ENCODE measurements around the gene MINAR1. TPM values are rescaled to one million over a fixed set of nuclear protein-coding genes. Genes with fewer than 3 reads are reported as not detected.

The MINAR1 gene
- total RNA-seq, 4 donors from 2014 or later: 0.03 to 0.38 (median 0.17) TPM

GRCh38 chr15:79463781-79464270 is 31.7 kb downstream of the MINAR1 start:
- Histone ChIP-seq H3K4me1 (no peaks in the 10 kb centered on the region), H3K4me3 (no peak overlapping the region), H3K27me3 (peaks cover 0 to 11% (median 0%) of the 10 kb centered on the region in 4 donors), H3K27ac (no peak overlapping the region), H3K9me3 (no peaks in the 10 kb centered on the region), H3K36me3 (no peaks in the 10 kb centered on the region)
- intact Hi-C loops (cut with DNase I): no loop called here
- WGBS, 2 donors: 85 to 93% methylated on average over 1 to 4 of the region's 4 CpGs
- no peak for TF ChIP-seq POLR2A (IDR thresholded peaks at IDR 0.05)
- TF ChIP-seq, protein P1, sequence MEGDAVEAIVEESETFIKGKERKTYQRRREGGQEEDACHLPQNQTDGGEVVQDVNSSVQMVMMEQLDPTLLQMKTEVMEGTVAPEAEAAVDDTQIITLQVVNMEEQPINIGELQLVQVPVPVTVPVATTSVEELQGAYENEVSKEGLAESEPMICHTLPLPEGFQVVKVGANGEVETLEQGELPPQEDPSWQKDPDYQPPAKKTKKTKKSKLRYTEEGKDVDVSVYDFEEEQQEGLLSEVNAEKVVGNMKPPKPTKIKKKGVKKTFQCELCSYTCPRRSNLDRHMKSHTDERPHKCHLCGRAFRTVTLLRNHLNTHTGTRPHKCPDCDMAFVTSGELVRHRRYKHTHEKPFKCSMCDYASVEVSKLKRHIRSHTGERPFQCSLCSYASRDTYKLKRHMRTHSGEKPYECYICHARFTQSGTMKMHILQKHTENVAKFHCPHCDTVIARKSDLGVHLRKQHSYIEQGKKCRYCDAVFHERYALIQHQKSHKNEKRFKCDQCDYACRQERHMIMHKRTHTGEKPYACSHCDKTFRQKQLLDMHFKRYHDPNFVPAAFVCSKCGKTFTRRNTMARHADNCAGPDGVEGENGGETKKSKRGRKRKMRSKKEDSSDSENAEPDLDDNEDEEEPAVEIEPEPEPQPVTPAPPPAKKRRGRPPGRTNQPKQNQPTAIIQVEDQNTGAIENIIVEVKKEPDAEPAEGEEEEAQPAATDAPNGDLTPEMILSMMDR (IDR thresholded peaks at IDR 0.05): no peak
- DNase-seq: no peak

GRCh38 chr15:79466488-79466887 is 34.4 kb downstream of the MINAR1 start:
- peaks cover 0 to 3% (median 0%) of the 10 kb centered on the region in 4 donors for H3K27me3 ChIP-seq
- intact Hi-C loops (cut with DNase I): no loop called here
- H3K4me1 ChIP-seq: no peaks in the 10 kb centered on the region
- H3K9me3 ChIP-seq: no peaks in the 10 kb centered on the region
- H3K36me3 ChIP-seq: no peaks in the 10 kb centered on the region
- no peak for DNase-seq
- TF ChIP-seq, protein P1 (IDR thresholded peaks at IDR 0.05): no peak
- TF ChIP-seq POLR2A (IDR thresholded peaks at IDR 0.05): no peak
- H3K4me3 ChIP-seq: no peak overlapping the region
- WGBS, 2 donors: 77 to 80% methylated on average over 3 of the region's 3 CpGs
- H3K27ac ChIP-seq: no peak overlapping the region

- WGBS, 2 donors: 89 to 93% methylated on average over 17 of the region's 17 CpGs
These were observed 35.9 kb downstream of the MINAR1 start for GRCh38 chr15:79467865-79468586.

DNA sequence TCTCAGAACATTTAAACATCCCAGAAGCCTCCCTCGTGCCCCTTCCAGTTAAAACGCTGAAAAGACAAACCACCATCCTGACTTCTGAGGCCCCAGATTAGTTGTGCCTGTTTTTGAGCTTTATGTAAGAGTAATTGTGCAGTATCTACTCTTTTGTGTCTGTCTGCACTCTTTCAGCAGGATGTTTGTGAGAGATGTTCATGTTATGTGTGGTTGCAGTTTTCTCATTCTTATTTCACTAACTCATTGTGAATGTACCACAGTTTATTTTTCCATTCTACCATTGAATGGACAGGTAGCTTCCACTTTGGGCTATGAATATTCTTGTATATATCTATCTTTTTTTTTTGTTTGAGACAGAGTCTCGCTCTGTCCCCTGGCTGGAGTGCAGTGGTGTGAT is 40.3 kb downstream of the MINAR1 start:
- H3K4me3 ChIP-seq: no peak overlapping the region
- WGBS, 2 donors: 75 to 97% methylated on average over 3 of the region's 3 CpGs
- intact Hi-C loops (cut with DNase I): no loop called here
- H3K27ac ChIP-seq: no peak overlapping the region
- H3K9me3 ChIP-seq: no peaks in the 10 kb centered on the region
- TF ChIP-seq, protein P1 (IDR thresholded peaks at IDR 0.05): no peak
- no peak for TF ChIP-seq POLR2A (IDR thresholded peaks at IDR 0.05)
- DNase-seq: no peak
- H3K36me3 ChIP-seq: no peaks in the 10 kb centered on the region
- peaks cover 0 to 7% (median 0%) of the 10 kb centered on the region in 4 donors for H3K27me3 ChIP-seq
- no peaks in the 10 kb centered on the region for H3K4me1 ChIP-seq

More at GRCh38 chr15:79467865-79468586, 35.9 kb downstream of the MINAR1 start:
- H3K36me3 ChIP-seq: no peaks in the 10 kb centered on the region
- TF ChIP-seq, protein P1 (IDR thresholded peaks at IDR 0.05): no peak
- TF ChIP-seq POLR2A (IDR thresholded peaks at IDR 0.05): no peak
- DNase-seq: no peak
- H3K27me3 ChIP-seq: no peaks in the 10 kb centered on the region
- no peaks in the 10 kb centered on the region for H3K4me1 ChIP-seq
- no peak overlapping the region for H3K4me3 ChIP-seq
- H3K9me3 ChIP-seq: no peaks in the 10 kb centered on the region
- intact Hi-C loops (cut with DNase I): no loop called here
- H3K27ac ChIP-seq: no peak overlapping the region

- DNase-seq: no peak
- no peaks in the 10 kb centered on the region for H3K9me3 ChIP-seq
- no peaks in the 10 kb centered on the region for H3K4me1 ChIP-seq
- 15 to 27% methylated on average over 1 of the region's 1 CpG for whole genome bisulfite sequencing, 2 donors
- H3K36me3 ChIP-seq: no peaks in the 10 kb centered on the region
- TF ChIP-seq, protein P1 (IDR thresholded peaks at IDR 0.05): no peak
- no peak for TF ChIP-seq POLR2A (IDR thresholded peaks at IDR 0.05)
- intact Hi-C loops (cut with DNase I): no loop called here
- H3K27ac ChIP-seq: no peak overlapping the region
- H3K4me3 ChIP-seq: no peak overlapping the region
- H3K27me3 ChIP-seq: peaks cover 0 to 7% (median 0%) of the 10 kb centered on the region in 4 donors
These were observed 42.1 kb downstream of the MINAR1 start for GRCh38 chr15:79474252-79474651.

Data from esophagus squamous epithelium (tissue), 5 donors.